HCT116 (cell line): ENCODE results near the gene MDH2. TPM values are rescaled to one million over a fixed set of nuclear protein-coding genes. Genes with fewer than 3 reads are reported as not detected.

ENCODE experiments used
- ATAC-seq: fragments of 200-7000 bp; cut with Tn5 transposase; 2 replicates; pipeline ENCODE4 v1.9.1; 2020; ENCODE audit warnings: mild to moderate bottlenecking, moderate library complexity
- BruUV-seq: library from RNA; stranded (reverse); fragments of 400-500 nt; replicated peaks from 2 replicates; lab custom pipeline; 2021; lab: Mats Ljungman, UMichigan
- CTCF ChIA-PET: fragments of 300-600 bp; sonication (Branson Sonifier 250); formaldehyde crosslinking; loops from one replicate; lab custom pipeline; 2021; ENCODE audit warnings: antibody characterized with exemption; lab: Charles Lee
- POLR2A ChIA-PET: fragments of 300-600, 350-600 bp; sonication (Branson Sonifier 250); formaldehyde crosslinking; loops from one replicate; lab custom pipeline; 2021; ENCODE audit warnings: antibody characterized with exemption; lab: Charles Lee
- RAD21 ChIA-PET, 2 experiments: fragments of 300-600 bp; sonication (Branson Sonifier 250); formaldehyde crosslinking; loops; one replicate each; lab custom pipeline; 2023; ENCODE audit warnings: low total read pairs in 2 of 2; ENCODE audit not compliant: uncharacterized antibody in 2 of 2, unreplicated experiment in 2 of 2, low non-redundant PET in 1 of 2; lab: Charles Lee
- DNase-seq: peaks from one replicate; pipeline ENCODE4 v3.0.0-alpha.2; 2010; ENCODE audit warnings: low read depth, low spot score
- H2AFZ ChIP-seq: fragments of 200-600 bp; shearing (Covaris generic), sonication (generic); 2 replicates; pipeline ENCODE4 v1.6.1; 2017; ENCODE audit warnings: low read depth, mixed run types, mixed read lengths, antibody characterized with exemption, low read length; ENCODE audit not compliant: poor library complexity, severe bottlenecking
- H3K27ac ChIP-seq: 2 replicates; pipeline ENCODE4 v1.5.1; 2012; ENCODE audit warnings: low read depth, low read length
- H3K27me3 ChIP-seq: fragments of 200-600 bp; sonication (generic); 2 replicates; pipeline ENCODE4 v1.6.1; 2016; ENCODE audit warnings: mixed run types, low read length, mixed read lengths; ENCODE audit not compliant: insufficient read depth
- H3K36me3 ChIP-seq, 2 experiments: fragments of 200-500 bp in 1 of 2; fragments of 200-600 bp in 1 of 2; sonication (Bioruptor generic) in 1 of 2; sonication (generic) in 1 of 2; 2 replicates each; pipeline versions ENCODE4 v1.5.1 to v1.6.1; 2014 to 2016; ENCODE audit warnings: low read length in 2 of 2, inconsistent platforms in 1 of 2, mixed read lengths in 1 of 2, mixed run types in 1 of 2; ENCODE audit not compliant: insufficient read depth in 2 of 2, control insufficient read depth in 1 of 2
- H3K4me1 ChIP-seq, 2 experiments: fragments of 200-600 bp in 1 of 2; sonication (generic) in 1 of 2; 2 replicates each; pipeline versions ENCODE4 v1.5.1 to v1.6.1; 2012 to 2017; ENCODE audit warnings: low read length in 2 of 2, inconsistent platforms in 1 of 2, mild to moderate bottlenecking in 1 of 2, mixed read lengths in 1 of 2, mixed run types in 1 of 2, moderate library complexity in 1 of 2; ENCODE audit not compliant: insufficient read depth in 2 of 2, control insufficient read depth in 1 of 2
- H3K4me2 ChIP-seq: fragments of 200-600 bp; sonication (generic); 2 replicates; pipeline ENCODE4 v1.6.1; 2017; ENCODE audit warnings: mixed run types, low read length, mixed read lengths
- H3K4me3 ChIP-seq, 2 experiments: fragments of 200-600 bp in 1 of 2; sonication (generic) in 1 of 2; replicated peaks in 1 of 2; 2 replicates each; pipeline ENCODE4 v1.5.1; 2011 to 2016; ENCODE audit warnings: low read length in 2 of 2, control low read depth in 1 of 2, low read depth in 1 of 2, mild to moderate bottlenecking in 1 of 2, mixed read lengths in 1 of 2, mixed run types in 1 of 2
- H3K79me2 ChIP-seq: fragments of 200-600 bp; sonication (generic); 2 replicates; pipeline ENCODE4 v1.6.1; 2017; ENCODE audit warnings: mild to moderate bottlenecking, mixed run types, low read length, moderate library complexity, mixed read lengths; ENCODE audit not compliant: insufficient read depth
- H3K9ac ChIP-seq: fragments of 200-600 bp; sonication (generic); 2 replicates; pipeline ENCODE4 v1.6.1; 2016; ENCODE audit warnings: low read length, mixed read lengths
- H3K9me2 ChIP-seq: fragments of 200-600 bp; sonication (generic), shearing (Covaris generic); 2 replicates; pipeline ENCODE4 v1.6.1; 2017; ENCODE audit warnings: mixed run types, mild to moderate bottlenecking, moderate library complexity; ENCODE audit not compliant: insufficient read depth
- H3K9me3 ChIP-seq, 2 experiments: fragments of 200-500 bp in 1 of 2; fragments of 200-600 bp in 1 of 2; sonication (Bioruptor generic) in 1 of 2; sonication (generic) in 1 of 2; 2 replicates each; pipeline ENCODE4 v1.6.1; 2014 to 2017; ENCODE audit warnings: low read length in 2 of 2, mixed read lengths in 2 of 2, inconsistent platforms in 1 of 2, low read depth in 1 of 2, mild to moderate bottlenecking in 1 of 2, mixed run types in 1 of 2, moderate library complexity in 1 of 2; ENCODE audit not compliant: control insufficient read depth in 1 of 2, insufficient read depth in 1 of 2
- H4K20me1 ChIP-seq: fragments of 200-600 bp; sonication (generic), shearing (Covaris generic); 2 replicates; pipeline ENCODE4 v1.6.1; 2017; ENCODE audit warnings: mixed run types, mild to moderate bottlenecking, moderate library complexity; ENCODE audit not compliant: insufficient read depth
- ATF3 ChIP-seq: IDR thresholded peaks from 2 replicates; pipeline ENCODE4 v1.6.1; 2012
- CBX3 ChIP-seq: IDR thresholded peaks from 2 replicates; pipeline ENCODE4 v1.6.1; 2012; ENCODE audit warnings: low read depth
- CEBPB ChIP-seq: IDR thresholded peaks from 2 replicates; pipeline ENCODE4 v1.6.1; 2012; ENCODE audit warnings: low read depth
- CTCF ChIP-seq, 3 experiments: fragments of 200-600 bp in 1 of 3; sonication (generic) in 1 of 3; IDR thresholded peaks in 2 of 3; conservative IDR thresholded peaks in 1 of 3; 2 replicates each; pipeline ENCODE4 v1.5.1; 2012 to 2017; ENCODE audit warnings: low read depth in 2 of 3, low read length in 2 of 3, antibody characterized with exemption in 1 of 3, borderline replicate concordance in 1 of 3, control low read depth in 1 of 3, mild to moderate bottlenecking in 1 of 3, mixed read lengths in 1 of 3, mixed run types in 1 of 3, moderate library complexity in 1 of 3; ENCODE audit not compliant: insufficient read depth in 1 of 3
- ELF1 ChIP-seq: IDR thresholded peaks from 2 replicates; pipeline ENCODE4 v1.6.1; 2012; ENCODE audit warnings: low read depth, borderline replicate concordance
- EZH2phosphoT487 ChIP-seq: fragments of 200-600 bp; IDR thresholded peaks from 2 replicates; pipeline ENCODE4 v1.6.1; 2018; ENCODE audit warnings: antibody characterized with exemption, borderline replicate concordance
- JUND ChIP-seq: IDR thresholded peaks from 2 replicates; pipeline ENCODE4 v1.6.1; 2012
- MAX ChIP-seq: IDR thresholded peaks from 2 replicates; pipeline ENCODE4 v1.6.1; 2012
- POLR2A ChIP-seq: IDR thresholded peaks from 2 replicates; pipeline ENCODE4 v1.7.0; 2011; ENCODE audit warnings: borderline replicate concordance; ENCODE audit not compliant: insufficient read depth, insufficient read length; ENCODE audit errors: extremely low read depth
- POLR2AphosphoS5 ChIP-seq: IDR thresholded peaks from 2 replicates; pipeline ENCODE4 v1.6.1; 2011; ENCODE audit warnings: mild to moderate bottlenecking, low read depth, low read length, moderate library complexity
- RAD21 ChIP-seq: IDR thresholded peaks from 2 replicates; pipeline ENCODE4 v1.6.1; 2012; ENCODE audit warnings: low read depth, mild to moderate bottlenecking
- REST ChIP-seq: IDR thresholded peaks from 2 replicates; pipeline ENCODE4 v1.6.1; 2012; ENCODE audit warnings: low read depth
- SIN3A ChIP-seq: IDR thresholded peaks from 2 replicates; pipeline ENCODE4 v1.6.1; 2012; ENCODE audit warnings: low read depth
- SP1 ChIP-seq: IDR thresholded peaks from 2 replicates; pipeline ENCODE4 v1.6.1; 2012; ENCODE audit warnings: low read depth
- TCF7L2 ChIP-seq: IDR thresholded peaks from 2 replicates; pipeline ENCODE4 v1.7.0; 2011; ENCODE audit warnings: borderline replicate concordance, inconsistent platforms; ENCODE audit not compliant: insufficient read depth, insufficient read length; ENCODE audit errors: extremely low read depth
- ZBTB33 ChIP-seq: IDR thresholded peaks from 2 replicates; pipeline ENCODE4 v1.6.1; 2011; ENCODE audit warnings: mild to moderate bottlenecking, low read length, moderate library complexity; ENCODE audit not compliant: insufficient replicate concordance; ENCODE audit errors: extremely low read depth
- ZFX ChIP-seq: fragments of 450-650 bp; IDR thresholded peaks from 2 replicates; pipeline ENCODE4 v1.6.1; 2017
- ZNF274 ChIP-seq: fragments of 200-500 bp; sonication (Bioruptor generic); IDR thresholded peaks from 2 replicates; pipeline ENCODE4 v1.6.1; 2014; ENCODE audit warnings: mild to moderate bottlenecking, low read depth, low read length, inconsistent platforms
- intact Hi-C: fragments of 100-400 bp; cut with micrococcal nuclease; formaldehyde crosslinking; loops from 2 replicates; pipeline ENCODE4 v1.10.0; 2022
- total RNA-seq: library from RNA; stranded (reverse); gene quantifications from one replicate; pipeline ENCODE4 v1.2.1, GENCODE V29; 2021; ENCODE audit not compliant: unreplicated experiment

The MDH2 gene
- total RNA-seq, 1 experiment from 2014 or later = 357 TPM

DNA sequence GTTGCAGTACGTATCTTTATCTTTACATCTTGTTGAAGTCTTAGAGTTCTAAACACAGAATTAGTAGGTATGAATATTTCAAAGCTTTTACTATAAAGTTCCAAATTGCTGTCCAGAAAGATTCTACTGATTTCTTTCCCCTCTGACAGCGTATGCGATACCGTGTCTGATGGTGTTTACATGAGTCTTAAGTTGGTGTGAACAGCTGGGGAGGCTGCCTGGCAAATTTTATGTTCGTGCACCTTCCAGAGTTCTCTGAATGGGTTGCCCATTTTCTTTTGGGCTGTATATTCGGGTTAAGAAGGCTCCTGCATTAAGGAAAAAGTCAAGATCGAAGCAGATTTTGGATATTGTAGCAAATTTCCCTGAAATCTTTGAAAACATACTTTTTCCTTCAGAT lies 8.3 kb downstream of the MDH2 start:
- Histone ChIP-seq H3K4me3 (no peak overlapping the region), H4K20me1 (no peaks in the 10 kb centered on the region), H3K9me3 (no peaks in the 10 kb centered on the region), H3K9ac (no peak overlapping the region), H3K36me3 (peaks cover 43 to 61% of the 10 kb centered on the region in 2 experiments), H3K4me2 (no peak overlapping the region), H3K79me2 (peaks cover 71% of the 10 kb centered on the region), H3K9me2 (no peaks in the 10 kb centered on the region), H3K27ac (no peak overlapping the region), H2AFZ (no peak overlapping the region), H3K4me1 (no peaks in the 10 kb centered on the region), H3K27me3 (no peaks in the 10 kb centered on the region)
- intact Hi-C loops = no loop called here
- DNase-seq (no peak), ATAC-seq (no peak)
- POLR2A ChIA-PET = interaction anchor here (0.7 kb wide), 1 partner anchor 10 kb away, joined by 3 read pairs; no protein-coding TSS in a partner anchor
- RAD21 ChIA-PET = no interaction called here
- CTCF ChIA-PET = interaction anchor here (0.9 kb wide), 1 partner anchor 13 kb away, joined by 4 read pairs; no protein-coding TSS in a partner anchor
- BruUV-seq = no TSS peak
- no peak for TF ChIP-seq REST
- TF ChIP-seq CTCF (IDR thresholded peaks at IDR 0.05 in 2 of 3, conservative IDR thresholded peaks at IDR 0.05 in 1 of 3; ENCODE audit: borderline replicate concordance in 1 of 3, insufficient read depth in 1 of 3, low read depth in 2 of 3, low read length in 2 of 3) = no peak
- TF ChIP-seq ZBTB33 = no peak
- TF ChIP-seq MAX = no peak
- TF ChIP-seq CBX3 = no peak
- TF ChIP-seq ELF1 = no peak
- no peak for TF ChIP-seq RAD21
- TF ChIP-seq ATF3 = no peak
- TF ChIP-seq ZNF274 = no peak
- no peak for TF ChIP-seq TCF7L2
- no peak for TF ChIP-seq POLR2A
- TF ChIP-seq SIN3A = no peak
- no peak for TF ChIP-seq EZH2phosphoT487
- TF ChIP-seq JUND = no peak
- no peak for TF ChIP-seq ZFX
- TF ChIP-seq CEBPB = no peak
- no peak for TF ChIP-seq SP1
- no peak for TF ChIP-seq POLR2AphosphoS5
